AG20443 (cell line): ENCODE measurements around the gene SORCS2.

Experiments
- DNase-seq: peaks from one replicate; pipeline ENCODE4 v3.0.0; 2012; ENCODE audit warnings: low spot score, mixed read lengths

Gene SORCS2

DNA sequence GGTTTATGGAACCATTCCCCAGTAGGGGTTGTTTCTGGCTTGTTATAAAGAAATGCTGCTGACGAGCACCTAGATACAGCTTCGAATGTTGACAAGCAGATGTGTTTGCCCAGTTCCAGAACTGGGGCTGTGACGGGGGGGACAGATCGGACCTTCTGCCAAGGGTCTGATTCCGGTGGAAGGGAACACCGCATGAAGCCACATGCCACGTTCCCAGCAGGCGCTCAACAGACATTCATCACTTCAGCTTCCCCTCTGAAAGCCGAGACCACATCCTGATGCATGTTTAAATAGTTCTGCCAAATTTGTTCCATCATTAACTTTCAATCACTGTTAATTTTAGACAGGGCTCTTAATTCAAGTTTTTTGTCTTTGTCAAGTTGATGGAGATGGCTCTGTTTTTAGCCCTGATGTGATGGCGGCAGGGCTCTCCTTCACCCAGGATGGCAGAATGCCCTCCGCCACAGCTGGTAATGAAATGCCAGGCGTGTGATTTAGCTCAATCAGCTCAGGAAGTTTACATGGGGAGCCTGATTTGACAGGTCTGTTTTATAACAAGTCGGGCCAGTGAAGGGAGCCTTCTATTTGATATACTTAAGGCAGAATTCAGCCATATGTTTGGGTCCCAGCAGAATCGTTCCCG lies 185.0 kb downstream of the SORCS2 start:
- DNase-seq = no peak

DNA sequence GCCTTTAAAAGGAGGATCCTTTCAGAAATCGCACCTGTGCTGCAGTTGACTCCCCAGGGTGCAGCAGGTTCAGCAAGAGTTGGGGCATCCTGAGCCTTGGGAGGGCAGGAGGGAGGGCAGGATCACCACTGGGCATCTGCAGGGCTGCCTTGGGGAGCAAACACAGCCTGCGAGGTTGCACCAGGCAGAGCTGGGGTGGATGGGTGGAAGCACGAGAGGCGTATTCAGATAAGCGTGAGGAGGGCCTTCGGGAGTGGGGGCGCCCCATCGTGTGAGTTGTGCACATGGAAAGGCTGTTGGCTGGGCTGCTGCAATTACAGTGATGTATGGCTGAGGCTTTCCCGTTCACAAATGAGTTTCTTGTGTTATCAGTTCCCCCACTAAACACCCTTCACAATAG lies 186.8 kb downstream of the SORCS2 start:
- DNase-seq = no peak

DNA sequence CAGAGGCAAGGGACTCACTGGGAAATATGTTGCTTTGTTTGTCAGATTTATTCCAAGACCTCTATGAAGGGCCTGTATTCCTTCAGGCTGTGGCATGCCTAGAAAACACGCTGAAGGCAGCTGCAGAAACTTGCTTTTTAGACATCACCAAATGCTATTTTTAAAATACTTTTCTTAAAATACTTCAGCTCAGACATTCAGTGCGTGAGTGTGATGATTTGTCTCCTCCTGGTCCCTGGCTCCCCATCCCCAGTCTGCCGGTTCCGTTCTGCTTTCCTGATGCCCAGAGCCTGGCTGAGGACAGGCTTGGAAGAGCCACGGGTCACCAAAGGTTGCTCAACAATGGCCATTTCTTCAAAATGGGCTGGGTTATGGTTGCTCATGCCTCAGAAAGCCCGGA lies 187.4 kb downstream of the SORCS2 start:
- no peak for DNase-seq

DNA sequence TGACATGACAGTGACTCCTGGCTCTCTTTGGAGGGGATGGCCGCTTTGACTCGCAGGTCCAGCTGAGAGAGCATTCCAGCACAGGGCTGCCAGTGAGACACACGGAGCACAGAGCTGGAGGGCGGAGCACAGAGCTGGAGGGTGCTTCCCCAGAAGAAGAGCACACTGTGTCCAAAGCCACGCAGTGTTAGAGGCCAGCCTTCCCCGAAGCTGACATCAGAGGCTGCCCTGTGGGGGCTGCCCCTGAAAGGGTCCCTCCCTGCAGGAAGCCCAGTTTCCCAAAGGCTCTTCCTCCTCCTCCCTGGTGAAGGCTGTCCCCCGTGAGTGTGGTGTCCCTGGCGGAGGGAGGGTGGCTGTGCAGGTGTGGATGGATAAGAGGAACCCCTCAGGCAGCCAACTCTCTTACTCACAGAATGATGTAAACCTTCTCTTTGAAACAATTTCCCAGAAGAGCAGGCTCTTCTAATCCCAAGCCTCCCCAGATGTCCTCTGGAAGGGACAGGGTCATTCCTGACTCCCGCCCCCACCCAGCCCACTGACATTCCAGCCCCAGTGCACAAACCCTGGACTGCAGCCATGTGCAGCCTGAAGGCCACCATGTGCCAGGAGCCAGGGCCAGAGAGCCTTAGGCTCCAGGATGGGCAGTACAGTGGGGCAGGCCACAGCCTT lies 189.0 kb downstream of the SORCS2 start:
- peak; percentile 59 for DNase-seq

DNA sequence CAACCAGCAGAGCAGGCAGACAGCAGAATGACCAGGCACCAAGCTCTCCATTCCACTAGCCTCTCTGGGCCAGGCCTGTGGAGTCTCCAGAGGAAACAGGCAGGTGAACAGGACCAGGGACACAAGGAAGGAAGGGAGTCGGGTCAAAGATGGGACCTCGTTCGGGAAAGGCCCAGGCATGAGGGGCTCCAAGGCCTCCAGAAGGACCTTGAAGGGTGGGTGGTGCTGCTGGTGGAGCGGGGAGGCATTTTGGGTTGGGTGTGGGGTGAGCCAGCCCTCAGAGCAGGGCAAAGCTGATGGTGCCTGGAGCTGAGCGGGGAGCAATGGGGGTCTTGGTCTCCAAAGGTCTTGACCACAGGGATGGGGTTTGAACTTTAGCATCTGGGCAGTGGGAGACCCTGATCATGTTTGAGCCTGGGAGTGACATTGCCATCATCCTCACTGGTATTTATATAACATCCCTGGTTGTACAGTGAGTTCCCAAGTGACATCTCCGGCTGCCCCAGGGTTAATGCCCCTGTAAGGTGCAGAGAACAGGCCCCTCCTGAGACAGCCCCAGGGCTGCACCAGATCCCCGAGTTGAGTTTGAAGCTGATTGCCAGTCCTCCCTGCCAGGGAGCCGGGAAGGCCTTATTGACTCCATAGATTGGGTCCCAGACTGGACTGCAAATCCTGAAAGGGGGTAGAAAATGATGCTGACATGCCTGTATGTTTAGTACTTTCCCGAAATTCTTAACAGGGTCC lies 189.7 kb downstream of the SORCS2 start:
- no peak for DNase-seq

DNA sequence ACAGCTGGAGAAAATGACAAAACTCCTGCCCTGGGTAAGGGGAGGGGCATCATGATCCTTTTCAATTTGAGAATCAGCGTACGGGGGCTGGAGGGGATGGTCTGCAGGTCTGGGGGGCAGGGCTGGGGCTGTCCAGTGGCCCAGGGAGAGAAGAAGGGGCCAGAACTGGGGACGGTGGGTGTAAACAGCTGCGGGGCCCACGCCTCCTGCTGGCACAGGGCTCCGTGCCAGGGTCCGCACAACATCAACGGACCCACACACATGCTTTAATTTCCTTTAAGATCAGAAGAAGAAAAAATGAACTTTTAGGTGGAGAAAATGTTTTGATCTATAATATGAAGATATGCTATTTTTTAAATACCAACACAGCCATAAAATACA lies 190.3 kb downstream of the SORCS2 start:
- no peak for DNase-seq

DNA sequence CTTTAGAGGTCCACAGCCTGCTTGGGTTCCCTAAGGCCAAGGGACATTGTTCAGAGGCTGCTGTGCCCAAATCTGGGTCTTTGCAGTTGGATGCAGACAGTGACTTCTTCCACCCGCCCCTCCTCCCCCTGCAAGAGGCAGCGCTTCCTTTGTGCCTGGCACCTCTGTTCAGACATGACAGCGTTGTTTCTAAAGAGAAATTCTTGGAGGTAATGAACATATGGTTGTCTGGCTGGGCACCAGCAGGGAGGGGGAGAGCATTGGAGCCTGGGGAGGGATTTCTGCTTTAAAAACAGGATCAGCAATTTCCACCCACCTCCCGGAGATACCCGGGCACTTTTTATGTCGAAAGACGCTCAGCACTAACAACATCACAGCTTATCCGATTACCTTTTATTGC lies 190.9 kb downstream of the SORCS2 start:
- no peak for DNase-seq

DNA sequence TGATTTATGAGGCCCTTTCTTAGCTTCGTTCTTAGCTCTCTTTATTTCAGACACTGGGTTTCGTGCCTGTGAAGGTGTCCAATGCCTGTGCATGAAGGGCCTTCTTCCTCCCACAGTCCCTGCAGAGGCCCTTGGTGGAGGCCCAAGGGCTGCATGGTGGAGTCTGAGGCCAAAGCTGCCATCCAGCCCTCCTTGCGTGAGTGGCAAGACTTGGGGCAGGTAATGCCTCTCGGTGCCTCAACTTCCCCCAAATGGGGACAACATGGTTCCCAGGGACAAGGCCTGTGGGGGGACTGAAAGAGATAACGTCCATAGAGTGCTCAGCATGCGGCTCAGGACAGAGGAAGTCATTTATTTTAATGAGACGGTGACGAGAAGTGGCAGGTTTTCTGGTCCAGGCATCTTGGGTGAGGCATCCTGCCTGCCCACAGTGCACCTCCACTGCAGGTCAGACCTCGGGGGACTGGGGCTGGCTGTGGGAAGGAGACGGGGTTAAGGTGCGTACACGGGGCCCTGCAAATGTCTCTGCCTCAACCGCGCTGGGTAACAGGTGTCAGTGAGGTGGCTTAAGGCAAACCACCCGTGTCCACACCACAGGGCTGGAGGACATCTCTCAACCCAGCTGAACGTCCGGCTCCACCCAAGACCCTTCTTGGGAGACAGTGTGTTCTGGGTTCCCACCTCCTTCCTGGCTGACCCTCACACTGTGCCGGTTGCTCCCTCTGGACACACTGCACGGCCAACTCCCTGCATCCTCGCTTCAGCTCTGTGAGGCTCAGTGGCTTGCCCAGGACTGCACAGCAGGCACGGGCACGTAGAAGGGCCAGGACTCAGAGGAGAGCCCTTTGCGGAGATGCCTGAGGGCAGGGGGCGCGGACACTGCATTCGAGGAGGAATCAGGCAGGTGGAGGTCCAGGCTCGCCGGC lies 191.9 kb downstream of the SORCS2 start:
- no peak for DNase-seq

DNA sequence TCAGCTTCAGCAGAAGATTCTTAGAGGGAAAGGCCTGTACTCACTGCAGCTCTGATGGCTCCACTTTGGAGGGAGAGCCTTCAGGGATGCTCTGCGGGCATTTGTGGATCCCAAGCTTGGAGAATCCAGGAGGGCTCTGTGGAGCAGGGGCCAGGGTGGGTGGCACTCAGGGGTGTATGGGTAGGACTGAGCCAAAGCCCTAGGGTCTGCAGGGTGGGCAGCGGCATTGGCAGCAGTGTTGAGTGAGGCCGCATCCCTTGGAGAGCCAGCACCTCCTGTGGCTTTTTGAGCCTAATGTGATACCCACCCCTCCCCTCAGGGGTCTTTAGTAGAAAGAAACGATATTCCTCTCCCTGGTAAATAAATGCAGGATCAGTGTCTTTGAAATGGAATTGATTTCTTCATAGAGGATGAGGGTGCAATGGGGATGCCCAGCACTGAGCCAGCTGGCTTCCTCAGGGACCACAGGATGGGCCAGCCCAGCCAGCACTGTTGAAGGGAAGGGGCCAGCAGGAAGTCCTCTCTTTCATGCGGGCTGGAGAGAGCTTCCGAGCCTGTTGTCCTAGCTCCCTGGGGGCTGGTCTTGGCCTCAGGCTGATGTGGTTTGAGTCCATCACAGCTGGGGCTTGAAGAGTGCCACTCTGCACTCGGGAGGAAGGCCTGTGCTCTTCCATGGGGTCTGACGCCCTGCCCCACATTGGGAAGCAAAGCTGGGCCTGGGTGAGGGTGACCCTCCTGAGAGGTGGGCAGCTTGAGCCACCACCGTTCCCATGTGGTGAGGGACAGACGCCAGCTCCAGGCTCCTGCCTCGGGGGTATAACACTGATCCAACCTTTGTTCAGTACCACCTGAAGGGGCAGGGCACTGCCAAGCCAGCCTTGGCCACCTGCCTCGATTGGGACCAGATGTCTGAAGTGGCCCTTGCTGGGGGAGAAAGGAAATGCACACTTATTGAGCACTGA lies 192.9 kb downstream of the SORCS2 start:
- no peak for DNase-seq

DNA sequence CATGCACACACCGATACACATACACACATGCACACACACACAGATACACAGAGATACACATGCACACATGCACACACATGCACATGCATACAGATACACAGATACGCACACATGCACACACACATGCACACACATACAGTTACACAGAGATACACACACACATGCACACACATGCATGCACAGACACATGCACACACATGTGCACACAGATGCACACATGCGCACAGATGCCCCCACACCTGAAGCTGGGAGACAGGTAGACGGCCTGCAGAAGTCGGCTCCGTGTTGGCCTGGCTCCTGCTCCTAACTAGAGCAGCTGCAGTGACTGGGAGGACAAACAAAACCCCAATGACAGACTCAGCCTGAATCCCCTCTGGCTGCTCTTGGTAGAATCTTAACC lies 195.6 kb downstream of the SORCS2 start:
- DNase-seq = no peak

DNA sequence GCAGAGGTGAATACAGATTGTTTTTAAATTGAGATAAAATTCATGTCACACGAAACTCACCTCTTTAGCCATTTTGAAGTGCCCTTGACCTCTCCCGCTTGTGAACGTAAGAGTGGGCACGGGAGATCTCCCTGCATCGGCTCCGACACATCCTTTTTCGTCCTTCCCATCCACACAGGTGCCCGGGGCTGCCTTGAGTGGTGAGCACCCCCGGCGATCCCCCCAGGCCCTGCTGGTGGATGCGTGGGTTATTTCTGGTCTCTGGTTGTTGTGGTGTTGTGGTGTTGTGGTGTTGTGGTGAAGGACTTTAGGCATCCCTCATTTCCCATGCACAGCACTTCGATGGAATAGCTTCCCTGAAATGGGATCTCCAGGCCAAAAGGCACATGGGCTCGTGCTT lies 196.3 kb downstream of the SORCS2 start:
- DNase-seq = no peak

DNA sequence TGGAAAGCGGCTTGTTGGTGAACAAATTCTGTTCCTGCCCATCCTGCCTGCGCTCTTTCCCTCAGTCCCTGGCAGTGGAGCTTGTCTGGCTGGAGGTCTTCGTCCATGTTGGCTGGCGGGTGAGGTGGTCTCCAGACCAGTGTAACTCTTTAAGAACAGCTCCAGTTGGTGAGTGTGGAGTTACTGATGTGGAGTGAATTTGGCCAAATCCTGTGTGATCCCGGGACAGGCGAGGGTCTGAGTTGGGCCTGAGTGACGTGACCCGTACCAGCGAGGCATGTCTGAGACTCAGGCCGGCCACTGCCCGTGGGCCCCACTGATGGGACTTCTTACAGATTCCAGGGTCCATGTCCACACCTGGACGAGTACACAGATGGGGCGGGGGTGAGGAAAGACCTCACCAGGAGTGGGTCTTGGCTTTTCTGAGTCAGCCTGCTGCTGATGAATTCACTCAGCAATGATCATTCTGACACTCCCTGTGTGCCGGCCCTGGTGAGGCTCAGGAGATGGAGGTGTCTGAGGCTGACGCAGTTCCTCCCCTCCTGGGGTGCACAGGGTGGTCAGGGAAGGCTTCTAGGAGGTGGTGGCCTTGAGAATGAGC lies 196.9 kb downstream of the SORCS2 start:
- DNase-seq = no peak

DNA sequence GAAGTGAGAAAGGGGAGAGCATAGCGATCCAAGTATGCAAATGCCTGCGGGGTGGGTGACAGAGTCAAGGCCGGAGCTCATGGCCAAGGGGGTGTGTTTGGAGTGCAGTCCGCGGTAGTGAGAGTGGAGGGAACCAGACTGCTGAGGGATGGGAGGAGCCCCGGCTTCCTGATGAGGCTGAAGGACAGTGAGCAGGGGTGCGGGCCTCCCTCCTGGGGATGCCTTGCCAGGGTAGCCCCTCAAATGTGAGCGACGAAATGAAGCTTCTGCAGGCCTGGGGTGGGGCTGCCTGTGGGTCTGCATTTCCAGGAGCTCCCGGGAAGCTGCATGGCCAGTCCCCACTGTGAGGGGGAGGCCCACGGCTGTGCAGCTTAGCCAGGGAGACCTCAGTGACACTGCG lies 197.4 kb downstream of the SORCS2 start:
- no peak for DNase-seq

DNA sequence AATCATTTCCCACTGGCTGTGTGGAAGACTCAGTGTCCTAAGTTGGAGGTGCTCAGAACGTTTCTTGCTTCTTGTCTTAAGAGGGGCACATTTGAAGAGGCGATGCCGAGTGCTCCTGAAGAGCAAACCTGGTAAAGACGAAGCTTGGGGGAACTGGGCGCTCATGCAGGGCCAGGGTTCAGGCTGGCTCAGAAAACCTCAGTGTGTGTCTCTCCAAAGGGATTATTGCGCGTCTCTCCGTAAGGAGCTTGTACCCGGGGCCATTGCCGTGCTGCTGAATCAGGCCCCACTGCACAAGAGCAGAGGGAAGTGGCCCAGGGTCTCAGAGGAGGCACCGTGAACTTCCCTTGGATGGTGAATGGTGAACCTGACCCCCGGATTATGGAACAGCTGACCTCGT lies 198.0 kb downstream of the SORCS2 start:
- DNase-seq = no peak

DNA sequence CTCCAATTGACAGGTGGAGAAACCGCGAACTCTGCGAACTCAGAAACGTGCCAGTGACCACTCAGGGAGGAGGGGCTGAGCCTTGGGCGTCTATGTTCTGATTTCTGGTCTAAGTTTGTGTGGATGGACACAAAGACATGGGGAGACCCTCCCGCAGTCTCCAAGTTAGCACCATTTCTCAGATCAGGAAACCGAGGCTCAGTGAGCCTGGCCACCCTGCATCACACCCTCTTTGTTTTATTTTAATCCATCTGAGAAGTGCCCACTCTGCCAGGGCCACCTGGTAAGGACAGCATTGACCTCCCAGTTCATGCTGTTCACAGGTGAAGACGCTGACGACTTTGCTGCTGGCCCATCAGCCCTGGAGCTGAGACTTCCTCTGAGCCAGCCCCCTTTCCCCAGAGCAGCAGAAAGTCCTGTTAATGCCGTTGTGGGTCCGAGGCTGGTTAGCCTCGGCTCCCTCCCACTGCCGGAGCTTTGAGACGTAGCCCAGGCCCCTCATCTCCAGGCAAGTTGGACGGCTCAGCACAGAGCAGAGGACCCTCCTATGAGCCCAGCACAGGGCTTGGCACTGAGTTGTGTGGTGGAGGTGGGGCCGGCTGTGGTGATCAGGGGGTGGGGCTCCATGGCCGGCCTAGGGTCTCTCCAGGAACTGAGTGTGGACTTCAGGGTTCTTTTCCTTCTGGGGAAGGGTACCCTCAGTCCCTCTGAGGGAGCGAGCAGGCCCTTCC lies 198.7 kb downstream of the SORCS2 start:
- no peak for DNase-seq

DNA sequence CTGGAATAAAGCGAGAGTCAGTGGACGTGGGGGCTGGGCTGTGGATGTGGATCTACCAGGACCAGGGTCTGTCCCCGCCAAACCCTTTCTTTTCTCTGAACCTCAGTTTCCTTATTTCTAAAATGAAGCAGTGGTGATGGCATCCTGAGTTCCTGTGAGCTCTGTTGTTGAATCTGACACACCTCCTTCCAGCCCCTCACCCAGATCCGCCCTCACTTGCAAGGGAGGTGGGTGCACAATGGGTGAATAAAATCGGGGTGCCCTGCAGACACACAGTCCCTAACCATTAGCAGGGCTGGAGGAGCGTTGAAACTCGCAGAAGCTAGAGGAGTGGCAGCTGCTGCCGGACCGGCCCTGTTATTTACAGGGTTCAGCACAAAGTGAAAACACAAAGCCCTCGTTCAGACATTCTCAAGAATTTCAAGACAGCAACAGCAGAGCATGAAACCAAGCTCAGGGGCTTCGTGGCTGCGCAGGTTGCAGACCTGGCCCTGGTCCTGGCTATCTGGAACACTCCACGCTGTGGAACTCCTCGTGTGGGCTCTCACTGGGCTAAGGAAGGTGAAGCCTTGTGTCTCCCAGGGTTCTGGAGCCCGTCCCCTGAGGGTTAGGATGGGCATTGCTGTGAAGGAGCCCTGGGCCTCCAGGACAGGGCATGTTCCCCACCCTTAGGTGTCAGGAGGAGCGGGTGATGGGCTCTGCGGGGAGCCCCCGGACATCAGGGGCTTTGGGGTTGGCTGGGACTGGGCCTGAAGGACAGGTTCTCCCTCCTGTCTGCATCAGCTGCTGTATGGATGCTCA lies 199.5 kb downstream of the SORCS2 start:
- no peak for DNase-seq

DNA sequence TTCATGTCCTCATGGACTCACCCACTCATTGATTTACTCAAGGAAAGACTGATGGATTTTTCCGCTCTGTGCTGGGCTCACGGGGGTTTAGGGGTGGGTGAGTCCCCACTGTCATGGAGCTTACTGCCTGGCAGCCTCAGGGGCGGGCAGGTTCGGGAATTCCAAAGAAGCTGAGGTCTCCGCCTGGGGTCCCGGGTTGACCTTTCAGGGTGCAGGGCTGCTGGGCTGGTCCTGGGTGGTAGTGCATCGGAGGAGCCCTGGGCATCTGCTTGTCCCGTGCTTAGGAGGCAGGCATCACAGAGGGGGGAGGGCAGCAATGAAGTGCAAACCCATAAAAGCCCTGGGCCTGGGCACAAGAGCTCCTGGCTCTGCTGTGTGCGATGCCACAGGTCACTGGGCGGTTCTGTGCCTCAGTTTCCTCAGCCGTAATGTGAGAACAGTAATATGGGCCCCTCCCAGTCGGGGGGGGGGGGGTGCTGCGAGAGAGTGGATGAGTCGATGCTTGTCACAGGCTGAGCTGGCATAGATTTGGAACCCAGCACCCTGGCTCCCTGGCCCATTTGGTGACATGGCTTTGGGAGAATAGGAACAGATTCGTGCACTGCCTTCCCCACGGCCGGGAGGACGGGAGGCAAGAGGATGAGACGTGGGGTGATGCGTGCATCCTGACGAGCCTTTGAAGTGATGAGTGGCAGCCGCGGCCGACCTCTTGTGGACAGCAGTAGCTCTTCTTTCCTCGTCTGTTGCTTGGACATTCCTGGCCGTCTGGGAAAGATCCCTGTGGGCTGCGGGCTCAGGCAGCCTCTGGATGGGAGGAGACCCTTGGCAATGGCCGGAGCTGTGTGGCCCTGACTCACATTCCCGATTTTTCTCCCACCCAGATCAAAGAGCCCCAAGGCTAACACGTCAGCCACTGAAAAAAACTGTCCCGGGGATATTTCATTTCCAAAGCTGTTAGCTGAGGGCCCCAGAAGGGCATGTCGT lies 200.4 kb downstream of the SORCS2 start:
- DNase-seq = peak; percentile 83
